Subcutaneous adipose tissue (tissue), 4 donors: ENCODE results near the gene SYNE3. TPM values are rescaled to one million over a fixed set of nuclear protein-coding genes. Genes with fewer than 3 reads are reported as not detected.

Source experiments
- CTCF ChIP-seq: fragments of 450-650 bp; IDR thresholded peaks from one replicate; pipeline ENCODE4 v1.5.1; 2016; ENCODE audit warnings: low read depth, mild to moderate bottlenecking, control low read depth, antibody characterized with exemption, moderate library complexity
- total RNA-seq, 4 donors: library from RNA; depleted of rRNA; stranded (reverse); fragments of >200 nt; gene quantifications; one replicate each; pipeline ENCODE4 v1.1.0, GENCODE V29; 2016

SYNE3 gene
- total RNA-seq, 4 donors from 2014 or later = 82.8 to 196 (median 136) TPM

DNA sequence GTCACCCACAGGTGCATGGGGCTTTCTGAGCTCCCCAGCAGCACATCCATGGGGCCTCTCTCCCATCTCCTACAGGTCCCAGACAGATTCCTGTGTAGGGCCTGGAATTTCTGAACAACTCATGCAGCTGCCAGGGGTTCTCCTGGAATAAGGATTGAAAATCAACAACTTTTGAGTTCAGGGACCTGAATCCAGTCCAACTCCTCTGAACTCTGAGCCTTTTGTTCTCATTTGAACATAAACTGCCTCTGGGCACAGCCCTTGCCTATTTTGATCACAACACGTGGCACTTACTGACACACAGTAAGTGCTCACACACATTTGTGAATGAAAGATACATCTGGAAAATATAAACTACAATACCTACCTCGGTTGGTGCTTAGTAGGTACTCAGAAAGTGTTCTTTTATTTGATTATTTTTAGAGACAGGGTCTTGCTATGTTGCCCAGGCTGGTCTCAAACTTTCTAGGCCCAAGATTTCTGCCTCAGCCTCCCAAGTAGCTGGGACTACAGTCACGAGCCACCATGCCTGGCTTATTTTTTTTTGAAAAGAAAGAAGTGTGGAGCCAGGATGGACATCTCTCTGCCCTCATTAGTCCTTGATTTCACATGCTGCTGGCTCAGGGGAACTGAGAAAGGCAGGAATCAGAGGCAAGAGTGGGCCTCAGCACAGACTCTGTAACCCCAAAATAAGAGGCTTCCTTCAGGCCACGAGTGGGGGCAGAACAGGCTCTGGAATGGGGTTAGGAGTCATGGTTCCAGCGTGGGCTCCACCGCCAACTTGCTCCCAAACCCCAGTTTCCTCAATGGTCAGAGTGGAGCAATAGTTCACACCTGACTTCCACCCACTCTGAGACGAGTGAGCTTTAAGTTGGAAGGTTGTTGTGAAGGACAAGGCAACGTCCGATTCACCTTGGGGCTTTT lies 27.0 kb downstream of the SYNE3 start:
- no peak for TF ChIP-seq CTCF

- TF ChIP-seq CTCF = no peak
These were observed 27.9 kb downstream of the SYNE3 start for GRCh38 chr14:95488376-95489213.

- no peak for TF ChIP-seq CTCF
These were observed 28.8 kb downstream of the SYNE3 start for GRCh38 chr14:95487669-95488084.

DNA sequence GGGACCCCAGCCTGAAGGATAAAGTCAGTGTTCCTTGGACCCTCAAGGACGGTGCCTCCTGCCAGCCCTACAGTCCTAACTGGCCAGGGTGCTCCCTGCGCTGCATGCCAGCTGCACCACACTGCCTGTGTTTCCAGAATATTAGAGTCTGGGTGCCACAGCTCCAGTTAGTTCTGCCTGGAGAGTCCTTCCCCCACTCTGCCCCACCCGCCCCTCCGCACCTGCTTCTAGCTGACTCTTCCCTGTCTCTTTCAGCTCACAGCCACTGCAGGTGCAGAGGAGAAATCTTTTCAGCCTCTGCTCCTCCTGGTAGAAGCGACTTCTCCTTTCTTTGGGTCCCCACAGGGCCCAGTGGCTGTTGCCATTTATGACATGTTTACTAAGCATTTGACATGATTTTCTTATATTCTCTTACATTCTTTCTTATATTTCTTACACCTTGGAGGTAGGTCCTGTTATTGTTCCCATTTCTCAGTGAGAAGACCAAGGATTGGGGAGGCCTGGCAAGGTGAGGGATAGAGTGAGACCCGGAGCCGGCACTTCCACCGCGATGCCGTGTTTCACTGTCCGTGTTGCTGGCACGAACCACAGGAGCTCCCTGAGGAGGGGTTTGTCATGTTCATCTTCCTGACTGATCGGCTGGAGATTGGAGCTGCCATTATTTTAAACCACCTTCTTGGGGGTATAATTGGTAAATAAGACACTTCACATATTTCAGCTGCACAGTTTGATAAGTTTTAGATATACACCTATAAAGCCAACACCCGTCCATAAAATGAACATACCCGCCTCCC lies 29.4 kb downstream of the SYNE3 start:
- no peak for TF ChIP-seq CTCF

- no peak for TF ChIP-seq CTCF
These were observed 31.1 kb downstream of the SYNE3 start for GRCh38 chr14:95485222-95485819.

- no peak for TF ChIP-seq CTCF
These were observed 32.2 kb downstream of the SYNE3 start for GRCh38 chr14:95484296-95484695.
